Measurements from ENCODE around the gene GBA3.

GBA3 gene

DNA sequence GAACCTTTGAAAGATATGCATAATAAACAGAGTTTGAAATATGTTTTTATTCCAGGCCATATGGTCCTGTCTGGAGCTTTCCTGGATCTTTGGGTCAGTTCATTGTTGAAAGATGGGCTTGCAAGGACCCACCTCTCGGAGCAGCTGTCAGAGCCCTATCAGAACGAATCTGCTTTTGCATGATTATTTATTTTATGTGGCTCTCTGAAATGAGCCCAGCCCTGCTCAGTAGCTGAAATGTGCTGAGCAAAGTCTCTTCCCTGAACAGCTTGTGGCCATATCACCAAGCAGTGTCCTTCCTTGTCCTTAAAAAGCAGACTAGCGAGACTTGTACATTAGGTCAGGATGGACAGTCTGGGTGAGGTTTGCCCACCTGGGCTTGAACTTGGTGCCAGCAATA lies 110.8 kb downstream of the GBA3 start:
- no peak overlapping the region for H3K27ac ChIP-seq
- H3K4me3 ChIP-seq (ENCODE audit: low read depth, low read length) = no peak overlapping the region
- H3K27me3 ChIP-seq (replicated peaks) = no peaks in the 10 kb centered on the region
- in situ Hi-C loops (cut with HindIII; ENCODE audit: low pct_ligation_motif_present, low sequenced_read_pairs) = no loop called here
- DNase-seq = no peak
- H3K36me3 ChIP-seq (replicated peaks) = no peaks in the 10 kb centered on the region
- TF ChIP-seq, protein P1, sequence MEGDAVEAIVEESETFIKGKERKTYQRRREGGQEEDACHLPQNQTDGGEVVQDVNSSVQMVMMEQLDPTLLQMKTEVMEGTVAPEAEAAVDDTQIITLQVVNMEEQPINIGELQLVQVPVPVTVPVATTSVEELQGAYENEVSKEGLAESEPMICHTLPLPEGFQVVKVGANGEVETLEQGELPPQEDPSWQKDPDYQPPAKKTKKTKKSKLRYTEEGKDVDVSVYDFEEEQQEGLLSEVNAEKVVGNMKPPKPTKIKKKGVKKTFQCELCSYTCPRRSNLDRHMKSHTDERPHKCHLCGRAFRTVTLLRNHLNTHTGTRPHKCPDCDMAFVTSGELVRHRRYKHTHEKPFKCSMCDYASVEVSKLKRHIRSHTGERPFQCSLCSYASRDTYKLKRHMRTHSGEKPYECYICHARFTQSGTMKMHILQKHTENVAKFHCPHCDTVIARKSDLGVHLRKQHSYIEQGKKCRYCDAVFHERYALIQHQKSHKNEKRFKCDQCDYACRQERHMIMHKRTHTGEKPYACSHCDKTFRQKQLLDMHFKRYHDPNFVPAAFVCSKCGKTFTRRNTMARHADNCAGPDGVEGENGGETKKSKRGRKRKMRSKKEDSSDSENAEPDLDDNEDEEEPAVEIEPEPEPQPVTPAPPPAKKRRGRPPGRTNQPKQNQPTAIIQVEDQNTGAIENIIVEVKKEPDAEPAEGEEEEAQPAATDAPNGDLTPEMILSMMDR (IDR thresholded peaks at IDR 0.05; ENCODE audit: low read depth, low read length, missing control alignments) = no peak

DNA sequence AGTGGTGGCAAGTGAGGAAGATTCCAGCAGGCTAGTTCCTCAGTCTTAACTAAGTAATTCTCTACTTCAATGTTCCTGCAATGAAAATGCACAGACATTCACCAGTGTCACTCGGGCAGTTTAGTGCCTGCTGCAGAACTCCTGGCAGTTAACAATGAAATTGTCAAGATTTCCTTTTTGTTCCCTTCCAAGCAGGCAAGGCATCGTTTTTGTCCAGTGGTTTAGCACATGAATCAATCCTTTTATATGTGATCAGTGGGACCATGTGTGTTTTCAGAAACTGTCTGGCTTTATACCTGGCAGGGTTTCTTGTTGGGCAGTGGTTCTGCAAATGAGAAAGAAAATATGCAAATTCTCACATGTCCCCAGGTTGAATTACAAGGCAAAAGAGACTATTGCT lies 122.2 kb downstream of the GBA3 start:
- Histone ChIP-seq H3K27me3 (replicated peaks) (no peaks in the 10 kb centered on the region), H3K36me3 (replicated peaks) (no peaks in the 10 kb centered on the region), H3K4me3 (ENCODE audit: low read depth, low read length) (no peak overlapping the region), H3K27ac (no peak overlapping the region)
- in situ Hi-C loops (cut with HindIII; ENCODE audit: low pct_ligation_motif_present, low sequenced_read_pairs) = no loop called here
- TF ChIP-seq, protein P1 (IDR thresholded peaks at IDR 0.05; ENCODE audit: low read depth, low read length, missing control alignments) = no peak
- DNase-seq = no peak

- Histone ChIP-seq H3K27me3 (replicated peaks) (no peaks in the 10 kb centered on the region), H3K36me3 (replicated peaks) (no peaks in the 10 kb centered on the region), H3K27ac (no peak overlapping the region), H3K4me3 (ENCODE audit: low read depth, low read length) (no peak overlapping the region)
- in situ Hi-C loops (cut with HindIII; ENCODE audit: low pct_ligation_motif_present, low sequenced_read_pairs) = no loop called here
- TF ChIP-seq, protein P1 (IDR thresholded peaks at IDR 0.05; ENCODE audit: low read depth, low read length, missing control alignments) = no peak
- no peak for DNase-seq
These were observed 131.4 kb downstream of the GBA3 start for GRCh38 chr4:22824091-22824490.

DNA sequence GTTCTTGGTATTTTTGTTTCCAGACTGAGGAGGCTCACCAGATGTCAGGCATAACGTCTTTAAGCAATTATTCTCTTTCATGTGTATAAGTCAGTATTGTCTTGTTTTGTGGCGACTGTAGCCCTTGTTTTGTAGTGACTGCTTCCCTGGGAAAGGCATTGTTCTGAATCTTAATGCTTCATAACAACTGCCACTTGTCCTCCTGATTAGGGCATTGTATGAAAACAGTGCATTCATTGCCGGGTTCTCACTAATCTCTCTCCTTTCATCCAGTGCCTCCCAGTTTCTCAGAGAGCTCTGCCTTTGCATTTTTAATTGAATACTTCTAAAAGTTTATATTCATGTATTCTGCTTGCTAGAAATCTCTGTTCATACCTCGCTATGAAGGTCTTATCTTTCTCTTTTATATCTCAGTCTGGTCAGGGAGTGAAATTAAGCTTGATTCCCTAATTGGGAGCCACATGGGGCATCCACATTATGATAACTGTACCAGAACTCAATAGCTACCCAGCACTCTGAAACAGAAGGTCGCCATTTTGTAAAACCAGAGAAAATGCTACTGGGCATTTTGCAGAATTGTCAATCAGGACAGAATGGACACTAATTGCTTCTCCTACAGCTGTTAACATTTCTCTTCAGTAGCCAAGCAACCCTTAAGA lies 149.8 kb downstream of the GBA3 start:
- DNase-seq = no peak
- no peaks in the 10 kb centered on the region for H3K27me3 ChIP-seq (replicated peaks)
- TF ChIP-seq, protein P1 (IDR thresholded peaks at IDR 0.05; ENCODE audit: low read depth, low read length, missing control alignments) = no peak
- no peak overlapping the region for H3K4me3 ChIP-seq (ENCODE audit: low read depth, low read length)
- in situ Hi-C loops (cut with HindIII; ENCODE audit: low pct_ligation_motif_present, low sequenced_read_pairs) = no loop called here
- no peak overlapping the region for H3K27ac ChIP-seq
- no peaks in the 10 kb centered on the region for H3K36me3 ChIP-seq (replicated peaks)

GRCh38 chr4:22848332-22848731 lies 155.6 kb downstream of the GBA3 start:
- Histone ChIP-seq H3K27ac (no peak overlapping the region), H3K36me3 (replicated peaks) (no peaks in the 10 kb centered on the region), H3K4me3 (ENCODE audit: low read depth, low read length) (no peak overlapping the region), H3K27me3 (replicated peaks) (no peaks in the 10 kb centered on the region)
- DNase-seq = no peak
- in situ Hi-C loops (cut with HindIII; ENCODE audit: low pct_ligation_motif_present, low sequenced_read_pairs) = no loop called here
- TF ChIP-seq, protein P1 (IDR thresholded peaks at IDR 0.05; ENCODE audit: low read depth, low read length, missing control alignments) = no peak

DNA sequence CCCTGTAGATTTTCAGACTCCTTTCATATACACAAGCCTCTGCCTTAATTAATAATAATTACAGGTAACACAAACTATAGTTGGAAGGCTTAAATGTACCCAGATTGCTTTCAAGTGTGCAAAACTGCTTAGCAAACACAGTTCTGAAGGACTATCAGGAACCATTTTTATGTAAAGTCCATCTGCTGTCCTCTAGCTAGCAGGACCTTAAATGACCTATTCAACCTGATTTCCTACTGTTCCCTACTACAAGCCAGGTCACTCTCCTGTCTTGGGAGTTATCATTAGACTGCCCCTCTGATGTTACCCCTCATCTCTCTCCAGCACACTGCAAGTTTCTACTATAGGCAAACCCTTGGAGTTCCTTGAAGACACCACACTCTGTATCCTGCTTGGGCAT lies 157.3 kb downstream of the GBA3 start:
- H3K27me3 ChIP-seq (replicated peaks) = no peaks in the 10 kb centered on the region
- no peak overlapping the region for H3K4me3 ChIP-seq (ENCODE audit: low read depth, low read length)
- H3K36me3 ChIP-seq (replicated peaks) = no peaks in the 10 kb centered on the region
- no peak for DNase-seq
- no peak overlapping the region for H3K27ac ChIP-seq
- in situ Hi-C loops (cut with HindIII; ENCODE audit: low pct_ligation_motif_present, low sequenced_read_pairs) = no loop called here
- TF ChIP-seq, protein P1 (IDR thresholded peaks at IDR 0.05; ENCODE audit: low read depth, low read length, missing control alignments) = no peak
